NCI-H2029 treated with DMSO at 0.1 percent for 48 hours (cell line): ENCODE measurements around the gene MCOLN1.
A peak's percentile ranks its signal among the peaks of the same experiment; 100 is the strongest.

Experiments used
- DNase-seq: peaks from one replicate; lab custom pipeline; 2025; lab: John Stamatoyannopoulos, UW

MCOLN1 gene

GRCh38 chr19:7504684-7505083, 17.7 kb upstream of the MCOLN1 start:
- DNase-seq = no peak

- peak; percentile 38 for DNase-seq
These were observed 17.1 kb upstream of the MCOLN1 start for GRCh38 chr19:7505288-7505681.

GRCh38 chr19:7505682-7506384, 16.6 kb upstream of the MCOLN1 start:
- DNase-seq = no peak

- peak; percentile 94 for DNase-seq
These were observed 15.8 kb upstream of the MCOLN1 start for GRCh38 chr19:7506385-7507328.

- peak; percentile 23 for DNase-seq
These were observed 14.5 kb upstream of the MCOLN1 start for GRCh38 chr19:7507884-7508283.

GRCh38 chr19:7509625-7510024, 12.8 kb upstream of the MCOLN1 start:
- DNase-seq = no peak

GRCh38 chr19:7512400-7512851, 10.0 kb upstream of the MCOLN1 start:
- DNase-seq = no peak

GRCh38 chr19:7513809-7514642, 8.4 kb upstream of the MCOLN1 start:
- DNase-seq = no peak

- no peak for DNase-seq
These were observed 7.2 kb upstream of the MCOLN1 start for GRCh38 chr19:7515110-7515644.

GRCh38 chr19:7515645-7516151, 6.7 kb upstream of the MCOLN1 start, which contains the start of gene ZNF358:
TSS of gene ZNF358 (plus strand) at chr19:7516103. CDS start at chr19:7519243, 3,140 bp downstream.
- peak; percentile 36 for DNase-seq

GRCh38 chr19:7516333-7516732, 6.1 kb upstream of the MCOLN1 start:
- no peak for DNase-seq

- no peak for DNase-seq
These were observed 5.5 kb upstream of the MCOLN1 start for GRCh38 chr19:7516878-7517277.

- no peak for DNase-seq
These were observed 2.9 kb upstream of the MCOLN1 start for GRCh38 chr19:7519361-7520130.

- no peak for DNase-seq
These were observed 2.0 kb upstream of the MCOLN1 start for GRCh38 chr19:7520131-7521051.

- no peak for DNase-seq
These were observed 813 bp upstream of the MCOLN1 start for GRCh38 chr19:7521551-7522071.

GRCh38 chr19:7522923-7523667, 671 bp downstream of the MCOLN1 start:
- DNase-seq = no peak

GRCh38 chr19:7524523-7524922, 2.1 kb downstream of the MCOLN1 start:
- no peak for DNase-seq

- DNase-seq = no peak
These were observed 2.7 kb downstream of the MCOLN1 start for GRCh38 chr19:7524992-7525739.
